ENCODE measurements around the gene CST3. TPM values are rescaled to one million over a fixed set of nuclear protein-coding genes. Genes with fewer than 3 reads are reported as not detected.

CST3 gene
- total and polyA plus RNA-seq, 2 of the 8 experiments (the other 6 are each of a cell fraction or from before 2014, with no cell fraction given), result 53.2 to 184 TPM

- TF ChIP-seq, protein P1, sequence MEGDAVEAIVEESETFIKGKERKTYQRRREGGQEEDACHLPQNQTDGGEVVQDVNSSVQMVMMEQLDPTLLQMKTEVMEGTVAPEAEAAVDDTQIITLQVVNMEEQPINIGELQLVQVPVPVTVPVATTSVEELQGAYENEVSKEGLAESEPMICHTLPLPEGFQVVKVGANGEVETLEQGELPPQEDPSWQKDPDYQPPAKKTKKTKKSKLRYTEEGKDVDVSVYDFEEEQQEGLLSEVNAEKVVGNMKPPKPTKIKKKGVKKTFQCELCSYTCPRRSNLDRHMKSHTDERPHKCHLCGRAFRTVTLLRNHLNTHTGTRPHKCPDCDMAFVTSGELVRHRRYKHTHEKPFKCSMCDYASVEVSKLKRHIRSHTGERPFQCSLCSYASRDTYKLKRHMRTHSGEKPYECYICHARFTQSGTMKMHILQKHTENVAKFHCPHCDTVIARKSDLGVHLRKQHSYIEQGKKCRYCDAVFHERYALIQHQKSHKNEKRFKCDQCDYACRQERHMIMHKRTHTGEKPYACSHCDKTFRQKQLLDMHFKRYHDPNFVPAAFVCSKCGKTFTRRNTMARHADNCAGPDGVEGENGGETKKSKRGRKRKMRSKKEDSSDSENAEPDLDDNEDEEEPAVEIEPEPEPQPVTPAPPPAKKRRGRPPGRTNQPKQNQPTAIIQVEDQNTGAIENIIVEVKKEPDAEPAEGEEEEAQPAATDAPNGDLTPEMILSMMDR (IDR thresholded peaks at IDR 0.05; ENCODE audit: control extremely low read depth in 1 of 3, insufficient read depth in 1 of 3, low read depth in 1 of 3, low read length in 3 of 3), result no peak
- TF ChIP-seq POLR2A (IDR thresholded peaks at IDR 0.05; ENCODE audit: control extremely low read depth in 1 of 2, low read depth in 2 of 2, low read length in 2 of 2), result no peak
- no peak for TF ChIP-seq SP2 (IDR thresholded peaks at IDR 0.05; ENCODE audit: low read length)
- TF ChIP-seq USF2 (IDR thresholded peaks at IDR 0.05; ENCODE audit: low read length), result no peak
- no peak for TF ChIP-seq ATF2 (IDR thresholded peaks at IDR 0.05; ENCODE audit: low read length)
Measured at GRCh38 chr20:23604306-23604705, 33.4 kb downstream of the CST3 start (continued).

All from H1 (cell line).